OCI-LY1 (cell line): Measurements from ENCODE around the gene SLC25A4.

Source experiments
- H2AFZ ChIP-seq: fragments of 200-600 bp; sonication (generic), shearing (Covaris generic); 2 replicates; pipeline ENCODE4 v1.6.0; 2014; ENCODE audit warnings: antibody characterized with exemption, mild to moderate bottlenecking, low read length
- H3F3A ChIP-seq: fragments of 200-600 bp; sonication (generic), shearing (Covaris generic); 2 replicates; pipeline ENCODE4 v1.6.0; 2014; ENCODE audit warnings: mild to moderate bottlenecking, antibody characterized with exemption, low read length, moderate library complexity; ENCODE audit not compliant: insufficient read depth
- H3K27ac ChIP-seq: fragments of 200-600 bp; sonication (generic); 2 replicates; pipeline ENCODE4 v1.5.1; 2014; ENCODE audit warnings: low read length, mixed run types, mild to moderate bottlenecking, low read depth; ENCODE audit not compliant: poor library complexity, severe bottlenecking
- H3K27me3 ChIP-seq: fragments of 200-600 bp; sonication (generic); 2 replicates; pipeline ENCODE4 v1.6.0; 2014; ENCODE audit warnings: antibody characterized with exemption, mild to moderate bottlenecking, low read length, moderate library complexity; ENCODE audit not compliant: insufficient read depth
- H3K36me3 ChIP-seq: fragments of 200-600 bp; sonication (generic); 2 replicates; pipeline ENCODE4 v1.6.1; 2014; ENCODE audit warnings: mild to moderate bottlenecking, antibody characterized with exemption, low read length, moderate library complexity, mixed read lengths; ENCODE audit not compliant: insufficient read depth
- H3K4me1 ChIP-seq: fragments of 200-600 bp; sonication (generic); 2 replicates; pipeline ENCODE4 v1.5.1; 2014; ENCODE audit warnings: mild to moderate bottlenecking, low read length, moderate library complexity; ENCODE audit not compliant: insufficient read depth, severe bottlenecking
- H3K4me2 ChIP-seq: fragments of 200-600 bp; sonication (generic), shearing (Covaris generic); 2 replicates; pipeline ENCODE4 v1.6.1; 2014; ENCODE audit warnings: low read length
- H3K4me3 ChIP-seq: fragments of 200-600 bp; sonication (generic); 2 replicates; pipeline ENCODE4 v1.5.1; 2014; ENCODE audit warnings: low read length, low read depth, mild to moderate bottlenecking, mixed read lengths; ENCODE audit not compliant: poor library complexity, severe bottlenecking
- H3K79me2 ChIP-seq: fragments of 200-600 bp; shearing (Covaris generic); 2 replicates; pipeline ENCODE4 v1.6.1; 2016; ENCODE audit warnings: mixed run types, low read length, mixed read lengths; ENCODE audit not compliant: insufficient read depth
- H3K9ac ChIP-seq: fragments of 200-600 bp; sonication (generic), shearing (Covaris generic); 2 replicates; pipeline ENCODE4 v1.6.1; 2014; ENCODE audit warnings: mild to moderate bottlenecking, low read length, mixed read lengths
- H3K9me2 ChIP-seq: fragments of 200-600 bp; sonication (generic), shearing (Covaris generic); 2 replicates; pipeline ENCODE4 v1.6.1; 2014; ENCODE audit warnings: low read depth, mild to moderate bottlenecking, low read length, mixed read lengths
- H3K9me3 ChIP-seq: fragments of 200-600 bp; shearing (Covaris generic); 2 replicates; pipeline ENCODE4 v1.6.1; 2014; ENCODE audit warnings: low read length, mixed read lengths
- H4K20me1 ChIP-seq: fragments of 200-600 bp; sonication (generic), shearing (Covaris generic); 2 replicates; pipeline ENCODE4 v1.6.0; 2016; ENCODE audit warnings: mild to moderate bottlenecking, low read length; ENCODE audit not compliant: insufficient read depth
- CTCF ChIP-seq: fragments of 200-600 bp; sonication (generic), shearing (Covaris generic); IDR thresholded peaks from 2 replicates; pipeline ENCODE4 v1.5.1; 2017; ENCODE audit warnings: mild to moderate bottlenecking, antibody characterized with exemption, low read length, moderate library complexity, mixed read lengths
- EZH2 ChIP-seq: fragments of 200-600 bp; sonication (generic), shearing (Covaris generic); IDR thresholded peaks from 2 replicates; pipeline ENCODE4 v1.8.0; 2017; ENCODE audit warnings: borderline replicate concordance, mixed run types, mild to moderate bottlenecking, antibody characterized with exemption, low read length, moderate library complexity, mixed read lengths

Gene SLC25A4

GRCh38 chr4:185137233-185137925, 5.7 kb upstream of the SLC25A4 start:
- Histone ChIP-seq H3F3A (no peaks in the 10 kb centered on the region), H3K79me2 (no peaks in the 10 kb centered on the region), H3K27ac (no peak overlapping the region), H3K4me3 (no peak overlapping the region), H3K27me3 (no peaks in the 10 kb centered on the region), H3K4me2 (no peak overlapping the region), H4K20me1 (no peaks in the 10 kb centered on the region), H3K4me1 (peaks cover 2% of the 10 kb centered on the region), H2AFZ (no peak overlapping the region), H3K36me3 (no peaks in the 10 kb centered on the region), H3K9ac (no peak overlapping the region), H3K9me3 (no peaks in the 10 kb centered on the region), H3K9me2 (no peaks in the 10 kb centered on the region)
- TF ChIP-seq EZH2 = no peak
- no peak for TF ChIP-seq CTCF

DNA sequence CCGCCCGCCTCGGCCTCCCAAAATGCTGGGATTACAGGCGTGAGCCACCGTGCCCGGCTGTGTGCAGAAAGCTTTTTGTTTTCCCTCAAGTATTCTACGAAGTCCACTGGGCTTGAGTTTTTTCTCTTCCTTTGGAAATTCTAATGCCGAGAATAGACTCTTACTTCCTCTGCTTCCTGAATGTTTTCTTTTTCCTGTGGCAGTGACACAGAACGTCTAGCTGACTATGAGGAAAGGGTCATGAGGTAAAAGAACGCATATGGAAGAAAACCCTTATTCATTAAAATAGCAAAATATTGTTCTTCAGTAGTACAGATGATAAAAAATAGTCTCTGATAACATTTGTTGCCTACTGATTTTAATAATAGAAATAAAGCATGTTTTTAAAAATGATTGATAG, 4.9 kb upstream of the SLC25A4 start:
- no peaks in the 10 kb centered on the region for H3K9me2 ChIP-seq
- H3K36me3 ChIP-seq = no peaks in the 10 kb centered on the region
- H3K27me3 ChIP-seq = no peaks in the 10 kb centered on the region
- H3K9me3 ChIP-seq = no peaks in the 10 kb centered on the region
- no peak overlapping the region for H3K4me3 ChIP-seq
- no peak overlapping the region for H3K9ac ChIP-seq
- H3K27ac ChIP-seq = no peak overlapping the region
- H3K4me1 ChIP-seq = peaks cover 7% of the 10 kb centered on the region
- no peak overlapping the region for H3K4me2 ChIP-seq
- H3F3A ChIP-seq = no peaks in the 10 kb centered on the region
- no peaks in the 10 kb centered on the region for H4K20me1 ChIP-seq
- no peaks in the 10 kb centered on the region for H3K79me2 ChIP-seq
- no peak overlapping the region for H2AFZ ChIP-seq
- TF ChIP-seq EZH2 (no peak), CTCF (no peak)

DNA sequence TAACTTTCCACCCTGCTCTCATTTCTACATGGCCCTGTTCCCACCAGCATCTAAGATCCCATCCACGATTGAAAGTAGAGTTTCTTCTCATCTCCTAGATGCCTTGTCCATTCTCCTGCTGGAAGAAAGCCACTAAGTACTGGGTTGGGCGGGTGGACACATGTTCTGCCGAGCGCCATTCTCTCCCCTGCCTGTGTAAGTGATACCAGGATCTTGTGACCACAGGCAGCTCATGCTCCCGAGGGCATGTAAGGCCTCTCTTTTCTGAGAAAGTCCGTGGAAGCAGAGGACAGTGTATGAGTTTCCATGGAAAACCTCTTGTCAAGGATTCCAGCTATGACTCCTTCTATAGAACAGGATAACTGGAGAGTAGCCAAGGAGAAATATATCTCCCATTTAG, 3.3 kb upstream of the SLC25A4 start:
- Histone ChIP-seq H3K9ac (no peak overlapping the region), H3F3A (no peaks in the 10 kb centered on the region), H3K27ac (no peak overlapping the region), H3K4me2 (no peak overlapping the region), H3K36me3 (peaks cover under 1% of the 10 kb centered on the region; the same call in 1 of the 2 replicates), H4K20me1 (no peaks in the 10 kb centered on the region), H3K79me2 (peaks cover 7% of the 10 kb centered on the region; the same call in 1 of the 2 replicates), H3K27me3 (no peaks in the 10 kb centered on the region), H2AFZ (no peak overlapping the region), H3K4me1 (peaks cover 17% of the 10 kb centered on the region), H3K4me3 (no peak overlapping the region), H3K9me3 (no peaks in the 10 kb centered on the region), H3K9me2 (no peaks in the 10 kb centered on the region)
- TF ChIP-seq EZH2 (no peak), CTCF (no peak)
